Neural cell (in vitro differentiated cells): ENCODE measurements around the gene NEURL1. TPM values are rescaled to one million over a fixed set of nuclear protein-coding genes. Genes with fewer than 3 reads are reported as not detected.
"Not testable (repeated sequence)": the region's sequence is repeated elsewhere in the genome, so short reads cannot be mapped to it uniquely, and the experiment has no call there.

Source experiments
- H2AFZ ChIP-seq: fragments of 200-600, 300-800 bp; sonication (generic), shearing (Covaris generic); 2 replicates; pipeline ENCODE4 v1.6.0; 2014; ENCODE audit warnings: low read depth, mild to moderate bottlenecking, antibody characterized with exemption, low read length, moderate library complexity
- H3F3A ChIP-seq: fragments of 200-600 bp; shearing (Covaris generic); 2 replicates; pipeline ENCODE4 v1.6.1; 2016; ENCODE audit warnings: mild to moderate bottlenecking, moderate library complexity, mixed read lengths, antibody characterized with exemption, low read length; ENCODE audit not compliant: insufficient read depth, poor library complexity, severe bottlenecking
- H3K27ac ChIP-seq: fragments of 200-600, 300-800 bp; sonication (generic), shearing (Covaris generic); 2 replicates; pipeline ENCODE4 v1.5.1; 2014; ENCODE audit warnings: mild to moderate bottlenecking, low read length, moderate library complexity
- H3K27me3 ChIP-seq: fragments of 300-800, 200-600 bp; sonication (generic), shearing (Covaris generic); 2 replicates; pipeline ENCODE4 v1.6.0; 2014; ENCODE audit warnings: mild to moderate bottlenecking, low read depth, low read length, moderate library complexity; ENCODE audit not compliant: insufficient read depth
- H3K36me3 ChIP-seq: fragments of 300-800, 200-600 bp; sonication (generic), shearing (Covaris generic); 2 replicates; pipeline ENCODE4 v1.5.1; 2014; ENCODE audit warnings: mild to moderate bottlenecking, antibody characterized with exemption, low read length, moderate library complexity; ENCODE audit not compliant: insufficient read depth
- H3K4me2 ChIP-seq: fragments of 300-800, 200-600 bp; sonication (generic), shearing (Covaris generic); 2 replicates; pipeline ENCODE4 v1.6.0; 2014; ENCODE audit warnings: mild to moderate bottlenecking, low read length
- H3K4me3 ChIP-seq: fragments of 300-800, 200-600 bp; sonication (generic), shearing (Covaris generic); 2 replicates; pipeline ENCODE4 v1.5.1; 2014; ENCODE audit warnings: mild to moderate bottlenecking, low read length, moderate library complexity
- H3K79me2 ChIP-seq: fragments of 200-600 bp; shearing (Covaris generic); replicated peaks from 2 replicates; pipeline ENCODE4 v1.6.0; 2014; ENCODE audit warnings: mild to moderate bottlenecking, low read length, moderate library complexity; ENCODE audit not compliant: insufficient read depth
- H3K9ac ChIP-seq: fragments of 300-800, 200-600 bp; sonication (generic), shearing (Covaris generic); 2 replicates; pipeline ENCODE4 v1.6.1; 2016; ENCODE audit warnings: mild to moderate bottlenecking, low read length, mixed read lengths
- H3K9me2 ChIP-seq: fragments of 200-600 bp; shearing (Covaris generic); 2 replicates; pipeline ENCODE4 v1.6.1; 2016; ENCODE audit warnings: mild to moderate bottlenecking, low read length, mixed read lengths; ENCODE audit not compliant: insufficient read depth
- H3K9me3 ChIP-seq: fragments of 200-600, 300-800 bp; sonication (generic), shearing (Covaris generic); 2 replicates; pipeline ENCODE4 v1.6.1; 2016; ENCODE audit warnings: mild to moderate bottlenecking, mixed run types, low read length, moderate library complexity, mixed read lengths
- H4K20me1 ChIP-seq: fragments of 200-600 bp; shearing (Covaris generic); 2 replicates; pipeline ENCODE4 v1.6.1; 2016; ENCODE audit warnings: mild to moderate bottlenecking, mixed run types; ENCODE audit not compliant: insufficient read depth
- CTCF ChIP-seq: fragments of 450-650 bp; IDR thresholded peaks from 2 replicates; pipeline ENCODE4 v1.5.1; 2014; ENCODE audit warnings: antibody characterized with exemption, mild to moderate bottlenecking, moderate library complexity; ENCODE audit not compliant: poor library complexity, severe bottlenecking
- EP300 ChIP-seq: fragments of 450-650 bp; conservative IDR thresholded peaks from 2 replicates; pipeline ENCODE4 v1.6.1; 2014; ENCODE audit warnings: antibody characterized with exemption, mild to moderate bottlenecking, moderate library complexity; ENCODE audit not compliant: poor library complexity, severe bottlenecking
- EZH2 ChIP-seq: fragments of 200-600, 300-800 bp; shearing (Covaris generic), sonication (generic); IDR thresholded peaks from 2 replicates; pipeline ENCODE4 v1.6.1; 2014; ENCODE audit warnings: antibody characterized with exemption, low read length, borderline replicate concordance, mild to moderate bottlenecking; ENCODE audit not compliant: insufficient read depth, poor library complexity, severe bottlenecking
- MXI1 ChIP-seq: fragments of 450-650 bp; conservative IDR thresholded peaks from 2 replicates; pipeline ENCODE4 v1.6.1; 2014; ENCODE audit warnings: antibody characterized with exemption, mild to moderate bottlenecking; ENCODE audit not compliant: poor library complexity, severe bottlenecking
- RAD21 ChIP-seq: fragments of 450-650 bp; conservative IDR thresholded peaks from 2 replicates; pipeline ENCODE4 v1.6.1; 2014; ENCODE audit warnings: antibody characterized with exemption, mild to moderate bottlenecking, moderate library complexity
- REST ChIP-seq: IDR thresholded peaks from 2 replicates; pipeline ENCODE4 v1.6.1; 2012; ENCODE audit warnings: borderline replicate concordance
- SMC3 ChIP-seq: fragments of 450-650 bp; conservative IDR thresholded peaks from 2 replicates; pipeline ENCODE4 v1.6.1; 2014; ENCODE audit warnings: antibody characterized with exemption, mild to moderate bottlenecking, moderate library complexity; ENCODE audit not compliant: poor library complexity
- TAF1 ChIP-seq: IDR thresholded peaks from 2 replicates; pipeline ENCODE4 v1.6.1; 2012; ENCODE audit warnings: low read depth
- polyA plus RNA-seq: library from polyadenylated mRNA; depleted of rRNA; stranded (reverse); fragments of >200 nt; gene quantifications from 2 replicates; pipeline ENCODE4 v1.2.3, GENCODE V29; 2014

The NEURL1 gene
- polyA plus RNA-seq, 1 donor from 2014 or later = 12.3 TPM

DNA sequence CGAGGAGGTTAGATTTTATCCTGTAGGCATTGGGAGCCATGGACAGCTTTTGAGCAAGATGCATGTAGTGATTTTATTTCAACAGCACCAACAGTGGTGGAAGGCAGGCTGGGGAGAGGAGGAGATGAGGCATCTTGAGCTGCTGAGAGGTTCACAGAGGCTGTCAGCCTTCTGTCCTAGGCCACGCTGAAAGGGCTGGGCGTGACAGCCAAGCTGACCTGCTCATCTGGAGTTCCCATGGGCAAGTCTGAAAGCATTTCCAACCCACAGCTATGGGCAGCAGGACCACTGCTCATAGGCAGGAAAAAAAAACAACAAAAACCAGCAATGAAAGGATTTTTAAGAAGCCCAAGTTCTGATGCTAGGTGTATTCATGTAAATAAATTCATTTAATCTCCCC is 7.7 kb downstream of the NEURL1 start:
- Histone ChIP-seq H2AFZ (no peak overlapping the region), H3K9me2 (no peaks in the 10 kb centered on the region), H3K27me3 (no peaks in the 10 kb centered on the region), H4K20me1 (no peaks in the 10 kb centered on the region), H3K4me2 (no peak overlapping the region), H3K27ac (no peak overlapping the region), H3F3A (no peaks in the 10 kb centered on the region), H3K79me2 (peaks cover 37% of the 10 kb centered on the region), H3K9me3 (no peaks in the 10 kb centered on the region), H3K4me3 (no peak overlapping the region), H3K36me3 (no peaks in the 10 kb centered on the region), H3K9ac (no peak overlapping the region)
- no peak for TF ChIP-seq SMC3
- no peak for TF ChIP-seq CTCF
- no peak for TF ChIP-seq RAD21

DNA sequence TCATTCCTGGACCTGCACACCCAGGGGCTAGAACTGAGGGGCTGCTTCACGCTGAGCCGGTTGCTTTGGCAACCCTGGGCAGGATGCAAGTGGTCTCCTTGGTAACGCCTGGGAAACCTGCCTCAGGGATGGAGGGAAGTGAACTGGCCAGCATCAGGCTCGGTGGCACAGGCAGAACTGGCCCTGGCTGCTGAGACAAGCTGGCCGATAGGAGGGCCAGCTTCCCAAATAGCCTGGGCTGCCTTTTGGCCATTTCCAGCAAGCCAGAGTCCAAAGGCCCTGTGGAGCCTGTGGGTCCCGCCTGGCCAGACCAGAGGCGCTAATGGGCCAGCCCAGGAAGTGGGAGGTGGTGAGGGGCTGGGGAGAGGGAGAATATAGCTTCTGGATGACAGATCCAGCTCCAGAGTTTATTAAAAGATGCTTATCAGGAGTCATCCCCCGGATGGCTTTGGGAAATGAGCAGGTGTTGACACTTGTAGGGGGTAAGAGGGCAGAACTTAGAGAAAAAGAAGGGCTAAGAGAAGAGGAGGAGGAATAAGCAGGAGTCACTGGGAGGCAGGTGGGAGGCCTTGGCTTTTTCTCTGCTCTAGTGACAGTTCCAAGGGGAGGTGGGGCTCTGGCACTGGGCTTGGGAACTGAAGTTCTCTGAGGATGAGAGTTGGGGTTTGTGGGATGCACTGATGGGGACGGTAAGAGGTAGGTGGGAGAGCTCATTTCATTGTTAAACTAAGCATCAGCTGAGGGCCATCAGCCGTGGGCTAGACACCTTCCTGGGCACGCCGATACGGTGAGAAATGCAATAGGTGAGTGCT is 9.6 kb downstream of the NEURL1 start:
- H3K27ac ChIP-seq = peak overlapping the region; percentile 81

DNA sequence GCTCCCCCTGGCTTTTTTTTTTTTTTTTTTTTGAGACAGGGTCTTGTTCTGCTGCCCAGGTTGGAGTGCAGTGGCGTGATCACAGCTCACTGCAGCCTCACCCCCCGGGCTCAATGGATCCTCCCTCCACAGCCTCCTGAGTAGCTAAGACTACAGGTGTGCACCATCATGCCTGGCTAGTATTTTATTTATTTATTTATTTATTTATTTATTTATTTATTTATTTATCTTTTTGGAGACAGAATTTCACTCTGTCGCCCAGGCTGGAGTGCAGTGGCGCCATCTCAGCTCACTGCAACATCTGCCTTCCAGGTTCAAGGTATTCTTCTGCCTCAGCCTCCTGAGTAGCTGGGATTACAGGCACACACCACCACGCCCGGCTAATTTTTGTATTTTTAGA is 10.3 kb downstream of the NEURL1 start:
- not testable (repeated sequence) for H3K27me3 ChIP-seq, H3K9ac ChIP-seq, H3K9me2 ChIP-seq, H3K4me2 ChIP-seq, H2AFZ ChIP-seq, H3K9me3 ChIP-seq, H3F3A ChIP-seq, H3K36me3 ChIP-seq, H3K4me3 ChIP-seq, H4K20me1 ChIP-seq
- Histone ChIP-seq H3K79me2 (peaks cover 20% of the 10 kb centered on the region), H3K27ac (peak overlapping the region; percentile 81)

More for the DNA sequence above, 9.6 kb downstream of the NEURL1 start:
- Histone ChIP-seq H3K36me3 (no peaks in the 10 kb centered on the region), H3K9ac (peak overlapping the region; percentile 58), H3K4me3 (peak overlapping the region; percentile 53), H3F3A (no peaks in the 10 kb centered on the region), H3K27me3 (no peaks in the 10 kb centered on the region), H2AFZ (no peak overlapping the region), H3K79me2 (peaks cover 20% of the 10 kb centered on the region), H3K9me3 (no peaks in the 10 kb centered on the region), H4K20me1 (no peaks in the 10 kb centered on the region), H3K4me2 (peak overlapping the region; percentile 69), H3K9me2 (no peaks in the 10 kb centered on the region)
- TF ChIP-seq EP300 (no peak), TAF1 (no peak), REST (peak; percentile 53), MXI1 (peak; percentile 59), SMC3 (peak; percentile 15), RAD21 (no peak), CTCF (no peak), EZH2 (no peak)
